Activated CD4-positive, alpha-beta T cell treated with anti-CD3 and anti-CD28 coated beads for 24 hours (primary cell): Measurements from ENCODE around the gene STMN3.
"Not testable (repeated sequence)": the region's sequence is repeated elsewhere in the genome, so short reads cannot be mapped to it uniquely, and the experiment has no call there.

Experiments
- DNase-seq, 2 donors: peaks; one replicate each; pipeline ENCODE4 v3.0.0-alpha.2; 2020; ENCODE audit warnings: low read depth in 2 of 2

STMN3 gene

GRCh38 chr20:63678667-63679465 lies 25.6 kb upstream of the STMN3 start:
- no peak for DNase-seq

- DNase-seq = no peak
Observed at GRCh38 chr20:63678071-63678470, 24.8 kb upstream of the STMN3 start.

GRCh38 chr20:63675681-63676368 lies 22.6 kb upstream of the STMN3 start:
- no peak for DNase-seq

- DNase-seq = no peak
Observed at GRCh38 chr20:63673951-63674350, 20.7 kb upstream of the STMN3 start.

DNA sequence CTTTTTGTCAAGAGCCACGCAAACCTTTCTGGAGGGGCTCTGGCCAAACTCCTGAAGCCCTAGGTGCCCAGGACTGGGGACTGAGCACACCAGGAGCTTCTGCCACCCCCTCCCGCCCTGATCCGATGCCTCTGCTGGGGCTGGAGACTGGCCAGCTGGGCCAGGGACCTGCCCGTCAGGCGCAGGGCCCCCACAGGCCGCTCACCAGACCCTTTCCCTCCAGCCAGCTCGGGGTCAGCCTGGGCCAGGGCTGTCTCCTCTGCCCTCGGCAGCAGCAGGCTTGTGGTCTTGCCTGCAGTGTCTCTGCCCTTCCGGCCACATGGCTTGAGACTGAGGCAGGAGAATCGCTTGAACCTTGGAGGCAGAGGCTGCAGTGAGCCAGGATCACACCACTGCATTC lies 19.4 kb upstream of the STMN3 start:
- DNase-seq = no peak

- DNase-seq = not testable (repeated sequence)
Observed at GRCh38 chr20:63671695-63672094, 18.5 kb upstream of the STMN3 start.

DNA sequence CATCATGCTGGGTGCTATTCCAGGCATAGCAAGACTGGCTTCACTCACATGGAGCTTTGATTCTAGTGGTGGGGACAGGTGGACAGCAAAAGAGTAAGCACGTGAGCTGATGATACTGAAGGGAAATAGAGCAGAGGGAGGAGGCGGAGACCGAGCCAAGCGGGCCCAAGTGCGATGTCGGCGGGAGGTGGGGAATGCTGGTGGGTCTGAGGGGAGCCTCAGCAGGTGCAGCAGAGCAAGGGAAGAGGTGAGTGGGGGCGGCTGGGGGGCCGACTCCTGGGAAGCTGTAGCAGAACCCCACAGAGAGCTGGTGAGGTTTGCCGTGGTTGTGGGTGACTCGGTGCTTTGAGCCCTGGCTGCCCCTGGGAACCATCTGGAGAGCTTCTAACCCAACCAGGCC lies 15.1 kb upstream of the STMN3 start:
- DNase-seq = no peak

DNA sequence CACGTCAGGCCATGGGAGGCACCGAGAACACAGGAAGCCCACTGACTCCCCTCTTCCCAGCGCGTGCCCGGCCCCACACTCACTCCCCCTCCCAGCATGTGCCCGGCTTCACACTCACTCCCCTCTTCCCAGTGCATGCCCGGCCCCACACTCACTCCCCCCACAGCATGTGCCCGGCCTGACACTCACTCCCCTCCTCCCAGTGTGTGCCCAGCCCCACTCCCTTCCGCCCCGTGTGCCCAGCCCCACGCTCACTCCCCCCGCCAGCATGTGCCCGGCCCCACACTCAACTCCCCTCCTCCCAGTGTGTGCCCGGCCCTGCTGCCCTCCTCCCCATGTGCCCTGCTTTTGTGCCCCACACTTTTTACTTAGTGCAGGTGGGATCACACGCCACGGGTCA lies 14.6 kb upstream of the STMN3 start:
- no peak for DNase-seq

DNA sequence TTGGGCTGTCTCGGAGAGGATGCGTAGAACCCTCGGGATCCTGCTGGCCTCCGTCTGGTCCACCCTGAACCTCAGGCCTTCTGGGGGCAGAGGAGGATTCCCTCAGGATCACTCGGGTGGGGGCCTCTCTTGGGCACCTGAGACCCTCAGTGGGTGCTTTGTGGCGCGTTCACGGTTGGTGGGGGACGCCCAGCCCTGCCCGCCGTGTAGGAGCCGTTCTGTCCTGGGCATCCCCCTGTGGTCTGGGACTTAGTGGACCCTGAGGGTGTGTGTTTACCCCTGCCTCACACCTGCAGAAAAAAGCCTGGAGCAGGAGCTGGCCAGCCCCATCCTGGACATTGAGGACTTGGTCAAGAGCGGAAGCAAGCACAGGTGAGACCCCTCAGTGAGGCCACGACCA lies 12.5 kb upstream of the STMN3 start:
- no peak for DNase-seq

DNA sequence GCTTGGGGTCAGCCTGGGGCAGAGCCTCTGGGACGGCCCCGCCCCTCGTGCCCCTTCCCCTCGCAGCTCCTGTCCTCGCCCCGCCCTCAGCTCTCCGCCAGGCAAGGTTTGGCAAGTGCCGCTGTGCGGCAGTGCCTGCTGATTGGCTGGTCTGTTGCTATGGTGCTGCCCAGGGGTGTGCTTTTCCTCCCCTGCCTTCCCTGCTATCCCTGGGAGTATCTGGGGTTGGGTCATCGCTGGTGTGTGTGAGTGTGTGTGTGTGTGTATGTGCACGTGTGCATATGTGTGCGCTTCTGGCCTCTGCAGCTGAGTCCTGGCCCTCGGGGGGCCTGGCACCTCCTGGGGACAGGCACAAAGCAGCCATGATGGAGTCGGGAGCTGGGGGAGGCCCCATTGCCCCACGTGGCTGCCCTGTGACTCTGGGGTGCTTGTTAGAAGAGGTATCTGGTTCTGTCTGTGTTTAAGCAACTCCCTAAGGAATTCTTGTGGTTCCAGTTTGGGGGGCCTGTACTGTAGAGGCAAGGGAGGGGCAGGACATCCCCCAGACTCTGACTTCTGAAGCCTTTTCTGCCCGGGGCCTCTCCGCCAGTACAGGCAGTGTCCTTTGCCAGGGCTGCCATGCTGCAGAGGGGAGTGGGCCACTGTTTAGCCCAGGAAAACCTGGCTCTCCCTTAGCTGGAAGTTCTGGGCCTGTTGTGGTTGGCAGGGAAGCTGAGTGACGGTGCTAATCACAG lies 11.8 kb upstream of the STMN3 start:
- DNase-seq = no peak

GRCh38 chr20:63664143-63664851 lies 11.1 kb upstream of the STMN3 start:
- no peak for DNase-seq

- no peak for DNase-seq
Observed at GRCh38 chr20:63663332-63664066, 10.3 kb upstream of the STMN3 start.

- DNase-seq = no peak
Observed at GRCh38 chr20:63662813-63663189, 9.6 kb upstream of the STMN3 start.

- no peak for DNase-seq
Observed at GRCh38 chr20:63661959-63662812, 9.0 kb upstream of the STMN3 start.

- DNase-seq = no peak
Observed at GRCh38 chr20:63661108-63661507, 7.9 kb upstream of the STMN3 start.

DNA sequence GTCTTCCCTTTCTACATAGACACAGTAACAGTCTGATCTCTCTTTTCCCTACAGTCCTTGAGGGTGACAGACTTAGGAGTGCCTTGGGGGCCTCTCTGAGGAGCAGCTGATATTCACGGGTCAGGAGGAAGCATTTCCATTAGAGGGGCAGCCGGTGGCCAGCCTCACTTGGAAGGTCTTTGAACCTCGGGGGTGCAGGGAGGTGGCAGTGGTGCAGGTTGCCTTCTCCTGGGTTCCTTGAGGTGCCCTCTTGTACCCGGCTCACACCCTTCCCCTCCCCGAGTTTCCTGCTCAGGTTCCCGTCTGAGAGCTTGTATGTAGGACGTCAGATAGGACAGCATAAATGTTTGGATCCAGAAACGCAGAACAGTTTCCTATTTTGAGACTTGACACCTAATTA lies 7.4 kb upstream of the STMN3 start:
- no peak for DNase-seq

DNA sequence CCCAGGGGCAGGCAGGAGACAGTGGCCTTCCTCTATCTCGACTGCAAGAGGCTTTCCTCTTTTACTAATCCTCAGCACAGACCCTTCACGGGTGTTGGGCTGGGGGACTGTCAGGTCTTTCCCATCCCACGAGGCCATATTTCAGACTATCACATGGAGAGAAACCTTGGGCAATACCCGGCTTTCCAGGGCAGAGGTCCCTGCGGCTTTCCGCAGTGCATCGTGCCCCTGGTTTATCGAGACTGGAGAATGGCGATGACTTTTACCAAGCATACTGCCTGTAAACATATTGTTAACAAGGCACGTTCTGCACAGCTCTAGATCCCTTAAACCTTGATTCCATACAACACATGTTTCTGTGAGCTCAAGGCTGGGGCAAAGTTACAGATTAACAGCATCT lies 7.0 kb upstream of the STMN3 start:
- DNase-seq = not testable (repeated sequence)

DNA sequence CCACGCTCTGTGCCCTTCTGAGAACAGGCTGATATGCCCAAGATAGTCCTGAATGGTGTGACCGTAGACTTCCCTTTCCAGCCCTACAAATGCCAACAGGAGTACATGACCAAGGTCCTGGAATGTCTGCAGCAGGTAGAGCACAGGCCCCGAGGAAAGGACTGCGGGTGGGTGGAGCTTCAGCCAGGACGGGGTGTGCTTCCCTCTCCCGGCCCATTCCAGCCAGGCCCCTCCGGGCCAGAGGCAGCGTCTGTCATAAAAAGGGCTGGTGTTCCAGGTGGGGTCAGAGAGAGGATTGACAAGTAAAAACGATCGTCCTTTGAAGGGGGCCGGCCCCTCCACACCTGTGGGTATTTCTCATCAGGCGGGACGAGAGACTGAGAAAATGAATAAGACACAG lies 6.1 kb upstream of the STMN3 start:
- no peak for DNase-seq

- DNase-seq = no peak
Observed at GRCh38 chr20:63658749-63659187, 5.5 kb upstream of the STMN3 start.
